ENCODE results near the gene SLC25A34.

SLC25A34 gene

DNA sequence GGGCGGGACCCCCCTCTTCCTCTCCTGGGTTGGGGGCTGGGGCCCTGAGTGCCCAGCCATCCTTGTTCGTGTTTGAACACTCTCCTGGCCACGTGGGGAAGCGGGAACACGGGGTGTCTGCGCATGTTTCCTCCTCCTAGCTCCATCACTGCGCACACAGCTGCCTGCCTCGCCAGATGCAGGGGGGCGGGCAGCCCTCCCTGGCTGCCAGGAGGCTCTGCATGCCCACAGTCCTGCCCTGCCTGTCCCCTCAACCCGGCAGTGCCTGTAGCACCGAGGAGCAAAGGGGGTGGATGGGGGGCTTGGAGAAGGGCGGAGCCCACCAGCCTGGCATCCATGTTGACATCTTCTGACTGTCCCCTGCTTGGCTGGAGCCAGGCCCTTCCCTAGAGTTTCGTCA is 1.8 kb upstream of the SLC25A34 start:
- peaks cover 20% of the 10 kb centered on the region; the same call in 1 of the 2 replicates for H3K36me3 ChIP-seq (ENCODE audit: insufficient read depth, low read length)
- no peaks in the 10 kb centered on the region for H4K20me1 ChIP-seq (ENCODE audit: insufficient read depth, low read length, poor library complexity, severe bottlenecking)
- H3K9me2 ChIP-seq (replicated peaks; ENCODE audit: low read depth, low read length) = no peaks in the 10 kb centered on the region
- H3K4me2 ChIP-seq (ENCODE audit: low read depth, low read length, poor library complexity, severe bottlenecking) = no peak overlapping the region
- H3K4me3 ChIP-seq (ENCODE audit: low read length, poor library complexity, severe bottlenecking) = no peak overlapping the region
- no peaks in the 10 kb centered on the region for H3K4me1 ChIP-seq (ENCODE audit: insufficient read depth, low read length, poor library complexity, severe bottlenecking)
- no peaks in the 10 kb centered on the region for H3F3A ChIP-seq (ENCODE audit: low read depth)
- no peak overlapping the region for H3K9ac ChIP-seq (ENCODE audit: low read depth, low read length, poor library complexity, severe bottlenecking)
- H3K79me2 ChIP-seq (ENCODE audit: insufficient read depth, low read length) = no peaks in the 10 kb centered on the region
- H3K9me3 ChIP-seq (ENCODE audit: insufficient read depth, low read depth, low read length) = no peaks in the 10 kb centered on the region
- no peaks in the 10 kb centered on the region for H3K27me3 ChIP-seq (ENCODE audit: insufficient read depth, low read length, poor library complexity, severe bottlenecking)
- no peak overlapping the region for H2AFZ ChIP-seq (ENCODE audit: low read length)
- TF ChIP-seq EZH2phosphoT487 (IDR thresholded peaks at IDR 0.05; ENCODE audit: borderline replicate concordance) = no peak
- TF ChIP-seq, protein P1, sequence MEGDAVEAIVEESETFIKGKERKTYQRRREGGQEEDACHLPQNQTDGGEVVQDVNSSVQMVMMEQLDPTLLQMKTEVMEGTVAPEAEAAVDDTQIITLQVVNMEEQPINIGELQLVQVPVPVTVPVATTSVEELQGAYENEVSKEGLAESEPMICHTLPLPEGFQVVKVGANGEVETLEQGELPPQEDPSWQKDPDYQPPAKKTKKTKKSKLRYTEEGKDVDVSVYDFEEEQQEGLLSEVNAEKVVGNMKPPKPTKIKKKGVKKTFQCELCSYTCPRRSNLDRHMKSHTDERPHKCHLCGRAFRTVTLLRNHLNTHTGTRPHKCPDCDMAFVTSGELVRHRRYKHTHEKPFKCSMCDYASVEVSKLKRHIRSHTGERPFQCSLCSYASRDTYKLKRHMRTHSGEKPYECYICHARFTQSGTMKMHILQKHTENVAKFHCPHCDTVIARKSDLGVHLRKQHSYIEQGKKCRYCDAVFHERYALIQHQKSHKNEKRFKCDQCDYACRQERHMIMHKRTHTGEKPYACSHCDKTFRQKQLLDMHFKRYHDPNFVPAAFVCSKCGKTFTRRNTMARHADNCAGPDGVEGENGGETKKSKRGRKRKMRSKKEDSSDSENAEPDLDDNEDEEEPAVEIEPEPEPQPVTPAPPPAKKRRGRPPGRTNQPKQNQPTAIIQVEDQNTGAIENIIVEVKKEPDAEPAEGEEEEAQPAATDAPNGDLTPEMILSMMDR (conservative IDR thresholded peaks at IDR 0.05; ENCODE audit: low read length) = no peak

DNA sequence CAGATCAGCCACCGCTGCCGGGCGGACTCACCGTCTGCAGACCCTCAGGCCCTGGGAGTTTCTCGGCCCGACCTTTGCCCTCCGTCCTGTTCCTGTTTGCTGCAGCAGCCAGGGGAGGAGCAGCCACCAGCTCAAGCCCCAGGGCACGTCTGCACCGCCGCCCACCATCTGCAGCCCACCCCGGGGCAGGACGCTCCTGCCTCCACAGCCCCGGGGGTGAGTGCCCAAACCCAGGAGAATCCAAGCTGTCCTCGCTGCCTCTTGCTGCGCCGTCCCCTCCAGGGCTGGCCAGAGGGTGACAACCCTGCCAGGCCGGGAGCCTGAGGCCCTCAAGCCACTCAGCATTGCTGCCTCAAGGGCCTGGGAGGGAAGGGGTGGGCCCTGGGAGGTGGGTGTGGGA is 1.2 kb upstream of the SLC25A34 start:
- peaks cover 20% of the 10 kb centered on the region; the same call in 1 of the 2 replicates for H3K36me3 ChIP-seq (ENCODE audit: insufficient read depth, low read length)
- no peaks in the 10 kb centered on the region for H4K20me1 ChIP-seq (ENCODE audit: insufficient read depth, low read length, poor library complexity, severe bottlenecking)
- no peak for TF ChIP-seq EZH2phosphoT487 (IDR thresholded peaks at IDR 0.05; ENCODE audit: borderline replicate concordance)
- TF ChIP-seq, protein P1 (conservative IDR thresholded peaks at IDR 0.05; ENCODE audit: low read length) = no peak
- no peak overlapping the region for H2AFZ ChIP-seq (ENCODE audit: low read length)
- H3K9ac ChIP-seq (ENCODE audit: low read depth, low read length, poor library complexity, severe bottlenecking) = no peak overlapping the region
- no peaks in the 10 kb centered on the region for H3F3A ChIP-seq (ENCODE audit: low read depth)
- no peak overlapping the region for H3K4me2 ChIP-seq (ENCODE audit: low read depth, low read length, poor library complexity, severe bottlenecking)
- H3K4me3 ChIP-seq (ENCODE audit: low read length, poor library complexity, severe bottlenecking) = no peak overlapping the region
- H3K4me1 ChIP-seq (ENCODE audit: insufficient read depth, low read length, poor library complexity, severe bottlenecking) = no peaks in the 10 kb centered on the region
- no peaks in the 10 kb centered on the region for H3K27me3 ChIP-seq (ENCODE audit: insufficient read depth, low read length, poor library complexity, severe bottlenecking)
- H3K9me3 ChIP-seq (ENCODE audit: insufficient read depth, low read depth, low read length) = no peaks in the 10 kb centered on the region
- no peaks in the 10 kb centered on the region for H3K9me2 ChIP-seq (replicated peaks; ENCODE audit: low read depth, low read length)
- no peaks in the 10 kb centered on the region for H3K79me2 ChIP-seq (ENCODE audit: insufficient read depth, low read length)

DNA sequence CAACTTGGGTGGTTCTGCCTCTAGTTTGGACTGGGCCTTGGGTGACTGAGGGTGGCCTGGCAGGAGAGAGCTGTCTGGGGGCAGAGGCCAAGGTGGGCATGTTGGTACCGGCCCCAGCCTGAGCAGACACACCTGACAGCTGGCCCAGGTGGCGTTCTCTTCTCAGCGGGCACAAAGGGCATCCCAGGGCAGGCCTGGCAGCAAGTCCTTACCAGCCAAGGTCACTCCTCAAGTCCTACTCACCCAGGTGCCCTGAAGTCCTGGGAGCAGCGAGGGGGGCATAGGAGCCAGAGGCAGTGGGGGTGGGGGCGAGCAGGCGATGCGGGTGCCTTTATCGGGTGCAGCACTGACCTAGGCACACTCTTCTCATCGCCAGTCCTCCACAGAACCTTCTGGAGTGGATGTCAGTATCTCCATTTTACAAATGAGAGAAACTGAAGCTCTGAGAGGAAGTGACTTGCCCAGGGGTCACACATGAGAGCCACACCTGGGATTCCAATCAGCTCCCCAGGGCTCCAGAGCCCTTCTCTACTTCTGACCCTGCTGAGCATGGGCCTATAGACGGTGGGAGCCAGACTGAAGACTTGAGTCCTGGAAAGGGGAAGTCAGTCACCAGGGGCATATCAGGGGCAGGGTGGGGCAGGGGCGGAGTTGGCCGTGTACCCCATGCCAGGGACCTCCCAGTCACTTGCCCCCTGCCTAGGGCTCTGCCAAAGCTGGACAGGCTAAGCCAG is 587 bp upstream of the SLC25A34 start:
- Histone ChIP-seq H3K9ac (ENCODE audit: low read depth, low read length, poor library complexity, severe bottlenecking) (no peak overlapping the region), H3K4me3 (ENCODE audit: low read length, poor library complexity, severe bottlenecking) (no peak overlapping the region), H2AFZ (ENCODE audit: low read length) (no peak overlapping the region), H4K20me1 (ENCODE audit: insufficient read depth, low read length, poor library complexity, severe bottlenecking) (no peaks in the 10 kb centered on the region), H3K79me2 (ENCODE audit: insufficient read depth, low read length) (no peaks in the 10 kb centered on the region), H3K9me2 (replicated peaks; ENCODE audit: low read depth, low read length) (no peaks in the 10 kb centered on the region), H3K9me3 (ENCODE audit: insufficient read depth, low read depth, low read length) (no peaks in the 10 kb centered on the region), H3K36me3 (ENCODE audit: insufficient read depth, low read length) (peaks cover 20% of the 10 kb centered on the region; the same call in 1 of the 2 replicates), H3K4me2 (ENCODE audit: low read depth, low read length, poor library complexity, severe bottlenecking) (no peak overlapping the region), H3F3A (ENCODE audit: low read depth) (no peaks in the 10 kb centered on the region), H3K27me3 (ENCODE audit: insufficient read depth, low read length, poor library complexity, severe bottlenecking) (no peaks in the 10 kb centered on the region), H3K4me1 (ENCODE audit: insufficient read depth, low read length, poor library complexity, severe bottlenecking) (no peaks in the 10 kb centered on the region)
- TF ChIP-seq, protein P1 (conservative IDR thresholded peaks at IDR 0.05; ENCODE audit: low read length) = no peak
- TF ChIP-seq EZH2phosphoT487 (IDR thresholded peaks at IDR 0.05; ENCODE audit: borderline replicate concordance) = no peak
